Neutrophil (primary cell): ENCODE results near the gene SLC35G2.

ENCODE experiments used
- H3K27ac ChIP-seq: fragments of 200-600 bp; sonication (generic); 2 replicates; pipeline ENCODE4 v1.5.1; 2016; ENCODE audit warnings: mild to moderate bottlenecking, moderate library complexity
- H3K27me3 ChIP-seq: fragments of 200-600 bp; sonication (generic); 2 replicates; pipeline ENCODE4 v1.6.0; 2016; ENCODE audit warnings: mild to moderate bottlenecking
- H3K36me3 ChIP-seq: fragments of 200-600 bp; sonication (generic); 2 replicates; pipeline ENCODE4 v1.5.1; 2017
- H3K4me1 ChIP-seq, 2 experiments: fragments of 200-600 bp in 1 of 2; sonication (generic) in 1 of 2; 1 replicate in 1 of 2; 2 replicates in 1 of 2; pipeline versions ENCODE4 v1.5.1 to v1.6.1; 2013 to 2016; ENCODE audit warnings: low read depth in 1 of 2, low read length in 1 of 2, mild to moderate bottlenecking in 1 of 2, moderate library complexity in 1 of 2; ENCODE audit not compliant: control insufficient read depth in 1 of 2, insufficient read depth in 1 of 2
- H3K4me3 ChIP-seq, 2 experiments: fragments of 200-600 bp in 1 of 2; sonication (generic) in 1 of 2; 1 replicate in 1 of 2; 2 replicates in 1 of 2; pipeline ENCODE4 v1.5.1; 2013 to 2016; ENCODE audit warnings: low read depth in 1 of 2, low read length in 1 of 2, mild to moderate bottlenecking in 1 of 2, moderate library complexity in 1 of 2
- H3K9me3 ChIP-seq: fragments of 200-600 bp; sonication (generic); 2 replicates; pipeline ENCODE4 v1.5.1; 2016
- CTCF ChIP-seq: fragments of 200-600 bp; sonication (generic); IDR thresholded peaks from 2 replicates; pipeline ENCODE4 v1.5.1; 2016; ENCODE audit warnings: antibody characterized with exemption

The SLC35G2 gene

GRCh38 chr3:136818191-136818768 is 646 bp upstream of the SLC35G2 start:
- no peak overlapping the region for H3K27ac ChIP-seq
- H3K27me3 ChIP-seq: peaks cover 75% of the 10 kb centered on the region
- no peak for TF ChIP-seq CTCF
- H3K36me3 ChIP-seq: no peaks in the 10 kb centered on the region
- peaks cover 15 to 22% of the 10 kb centered on the region in 2 experiments for H3K4me1 ChIP-seq
- no peaks in the 10 kb centered on the region for H3K9me3 ChIP-seq
- peak overlapping the region in 1 of 2 experiments; percentile 66 for H3K4me3 ChIP-seq

GRCh38 chr3:136819392-136819730 is 435 bp downstream of the SLC35G2 start:
- TF ChIP-seq CTCF: no peak
- Histone ChIP-seq H3K9me3 (no peaks in the 10 kb centered on the region), H3K27ac (no peak overlapping the region), H3K4me3 (peak overlapping the region; percentile 38 to 66), H3K27me3 (peaks cover 79% of the 10 kb centered on the region), H3K4me1 (peaks cover 15 to 22% of the 10 kb centered on the region in 2 experiments), H3K36me3 (no peaks in the 10 kb centered on the region)

GRCh38 chr3:136819731-136820679 is 1.1 kb downstream of the SLC35G2 start:
- no peaks in the 10 kb centered on the region for H3K36me3 ChIP-seq
- TF ChIP-seq CTCF: no peak
- H3K27ac ChIP-seq: no peak overlapping the region
- H3K4me3 ChIP-seq: peak overlapping the region; percentile 16 to 66
- H3K27me3 ChIP-seq: peaks cover 79% of the 10 kb centered on the region
- peaks cover 15 to 22% of the 10 kb centered on the region in 2 experiments for H3K4me1 ChIP-seq
- no peaks in the 10 kb centered on the region for H3K9me3 ChIP-seq

GRCh38 chr3:136831461-136831860 is 12.5 kb downstream of the SLC35G2 start:
- no peaks in the 10 kb centered on the region for H3K9me3 ChIP-seq
- no peak overlapping the region for H3K4me3 ChIP-seq
- H3K4me1 ChIP-seq: peaks cover 0 to 3% of the 10 kb centered on the region in 2 experiments
- TF ChIP-seq CTCF: no peak
- H3K27me3 ChIP-seq: no peaks in the 10 kb centered on the region
- H3K36me3 ChIP-seq: no peaks in the 10 kb centered on the region
- H3K27ac ChIP-seq: no peak overlapping the region

GRCh38 chr3:136835089-136835812 is 16.3 kb downstream of the SLC35G2 start:
- no peaks in the 10 kb centered on the region for H3K36me3 ChIP-seq
- no peak for TF ChIP-seq CTCF
- H3K27me3 ChIP-seq: no peaks in the 10 kb centered on the region
- peaks cover 0 to 3% of the 10 kb centered on the region in 2 experiments for H3K4me1 ChIP-seq
- H3K9me3 ChIP-seq: no peaks in the 10 kb centered on the region
- no peak overlapping the region for H3K4me3 ChIP-seq
- H3K27ac ChIP-seq: no peak overlapping the region
